Left ventricle myocardium inferior (tissue), 1 donor: ENCODE measurements around the gene PXDC1. TPM values are rescaled to one million over a fixed set of nuclear protein-coding genes. Genes with fewer than 3 reads are reported as not detected.

ENCODE experiments used
- DNase-seq: peaks from one replicate; pipeline ENCODE4 v3.0.0-alpha.2; 2020
- H3K27ac ChIP-seq: fragments of 200-600 bp; replicated peaks from 2 replicates; pipeline ENCODE4 v1.8.0; 2021
- H3K27me3 ChIP-seq: fragments of 200-600 bp; 2 replicates; pipeline ENCODE4 v1.8.0; 2021; ENCODE audit warnings: low read depth
- H3K36me3 ChIP-seq: fragments of 200-600 bp; 2 replicates; pipeline ENCODE4 v1.8.0; 2021
- H3K4me1 ChIP-seq: fragments of 200-600 bp; 2 replicates; pipeline ENCODE4 v1.8.0; 2021
- H3K4me3 ChIP-seq: fragments of 200-600 bp; 2 replicates; pipeline ENCODE4 v1.8.0; 2021; ENCODE audit warnings: mild to moderate bottlenecking, moderate library complexity
- H3K9me3 ChIP-seq: fragments of 200-600 bp; replicated peaks from 2 replicates; pipeline ENCODE4 v1.8.0; 2021
- CTCF ChIP-seq: fragments of 200-600 bp; IDR thresholded peaks from 2 replicates; pipeline ENCODE4 v1.8.0; 2021; ENCODE audit warnings: antibody characterized with exemption, mild to moderate bottlenecking, borderline replicate concordance
- intact Hi-C: fragments of 100-400 bp; cut with micrococcal nuclease; formaldehyde crosslinking; loops from one replicate; pipeline ENCODE4 v1.11.0; 2022
- total RNA-seq: library from RNA; stranded (reverse); fragmentation: NEBNext Ultra II Directional; extraction: Animal tissue kit (Norgen Biotek cat#: 25700); gene quantifications from one replicate; pipeline ENCODE4 v1.2.1, GENCODE V29; 2021
- donor health status: DM: no; HTN: yes; CAD: no; lungs with severe emphysema.

The PXDC1 gene
- total RNA-seq, 1 donor from 2014 or later, result 25.2 TPM

- H3K27ac ChIP-seq, result peak overlapping the region; percentile 78
- DNase-seq, result no peak
- no peak for TF ChIP-seq CTCF
- H3K4me1 ChIP-seq, result peaks cover 61% of the 10 kb centered on the region
- intact Hi-C loops, result no loop called here
- peaks cover 55% of the 10 kb centered on the region for H3K36me3 ChIP-seq
- no peaks in the 10 kb centered on the region for H3K9me3 ChIP-seq
- H3K27me3 ChIP-seq, result no peaks in the 10 kb centered on the region
- H3K4me3 ChIP-seq, result no peak overlapping the region
These were observed 25.1 kb downstream of the PXDC1 start for GRCh38 chr6:3726421-3726820.

- no peaks in the 10 kb centered on the region for H3K9me3 ChIP-seq
- no peak overlapping the region for H3K4me3 ChIP-seq
- peak overlapping the region; percentile 78 for H3K27ac ChIP-seq
- intact Hi-C loops, result no loop called here
- H3K27me3 ChIP-seq, result no peaks in the 10 kb centered on the region
- no peak for TF ChIP-seq CTCF
- peaks cover 48% of the 10 kb centered on the region for H3K36me3 ChIP-seq
- no peak for DNase-seq
- peaks cover 62% of the 10 kb centered on the region for H3K4me1 ChIP-seq
These were observed 26.1 kb downstream of the PXDC1 start for GRCh38 chr6:3725145-3726047.

DNA sequence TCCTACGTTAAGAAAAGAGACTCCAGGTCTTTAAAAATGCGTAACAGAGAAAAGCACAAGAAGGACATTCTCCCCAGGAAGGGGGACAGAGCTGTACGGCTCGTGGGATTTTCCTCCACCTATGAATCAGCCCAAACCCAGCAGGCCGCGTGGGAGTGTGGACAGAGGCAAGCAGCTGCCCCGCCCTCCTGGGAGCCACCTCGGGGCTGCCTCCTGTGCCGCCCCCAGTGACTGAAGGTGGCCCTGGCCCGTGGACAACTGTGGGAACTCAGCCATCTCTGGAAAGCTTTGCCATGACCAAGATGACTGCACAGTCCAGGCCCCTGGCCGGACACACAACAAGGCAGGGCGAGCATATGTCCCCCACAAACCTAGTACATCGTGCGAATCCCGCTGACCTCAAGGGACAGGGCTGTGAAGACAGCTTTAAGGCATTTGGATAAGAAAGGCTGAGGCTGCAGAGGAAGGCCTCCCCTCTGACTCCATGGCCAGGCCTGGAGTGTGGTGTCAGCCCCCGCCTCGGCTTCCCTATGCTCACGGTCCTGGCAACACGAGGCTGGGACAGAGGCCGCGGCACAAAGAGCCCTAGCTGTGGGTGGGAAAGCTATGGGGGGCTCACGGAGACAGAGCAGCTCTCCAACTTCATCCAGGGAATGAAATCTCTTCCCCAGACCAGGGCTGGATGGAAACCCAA lies 26.9 kb downstream of the PXDC1 start:
- H3K27me3 ChIP-seq, result no peaks in the 10 kb centered on the region
- no peak overlapping the region for H3K4me3 ChIP-seq
- H3K9me3 ChIP-seq, result no peaks in the 10 kb centered on the region
- H3K27ac ChIP-seq, result peak overlapping the region; percentile 78
- DNase-seq, result no peak
- intact Hi-C loops, result no loop called here
- peaks cover 48% of the 10 kb centered on the region for H3K36me3 ChIP-seq
- TF ChIP-seq CTCF, result no peak
- peaks cover 62% of the 10 kb centered on the region for H3K4me1 ChIP-seq

DNA sequence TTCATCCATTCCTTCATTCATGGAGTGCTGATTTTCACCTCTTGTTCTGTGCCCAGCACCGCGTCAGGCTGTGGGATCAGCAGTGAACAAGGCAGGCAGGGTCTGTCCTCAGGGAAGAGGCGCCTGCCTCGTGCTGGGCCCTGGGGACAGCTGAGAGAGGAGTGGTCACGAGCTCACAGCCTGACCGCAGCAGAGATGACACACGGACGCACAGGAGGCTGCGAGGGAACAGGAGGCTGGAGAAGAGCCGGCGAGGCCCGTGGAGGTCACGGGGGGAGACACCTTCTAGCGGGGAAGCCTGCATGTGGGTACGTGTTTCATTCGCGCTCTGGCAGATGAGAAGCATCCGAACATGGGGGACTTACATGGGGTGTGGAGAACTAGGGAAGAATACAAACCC lies 27.5 kb downstream of the PXDC1 start:
- H3K27ac ChIP-seq, result peak overlapping the region; percentile 78
- DNase-seq, result no peak
- intact Hi-C loops, result no loop called here
- no peak for TF ChIP-seq CTCF
- no peak overlapping the region for H3K4me3 ChIP-seq
- H3K9me3 ChIP-seq, result no peaks in the 10 kb centered on the region
- H3K36me3 ChIP-seq, result peaks cover 48% of the 10 kb centered on the region
- H3K4me1 ChIP-seq, result peaks cover 62% of the 10 kb centered on the region
- no peaks in the 10 kb centered on the region for H3K27me3 ChIP-seq

- no peaks in the 10 kb centered on the region for H3K27me3 ChIP-seq
- intact Hi-C loops, result no loop called here
- no peak for TF ChIP-seq CTCF
- H3K27ac ChIP-seq, result peak overlapping the region; percentile 78
- DNase-seq, result no peak
- H3K36me3 ChIP-seq, result peaks cover 47% of the 10 kb centered on the region
- no peaks in the 10 kb centered on the region for H3K9me3 ChIP-seq
- H3K4me1 ChIP-seq, result peaks cover 62% of the 10 kb centered on the region
- H3K4me3 ChIP-seq, result no peak overlapping the region
These were observed 28.3 kb downstream of the PXDC1 start for GRCh38 chr6:3723251-3723650.
